Calu3 (cell line): ENCODE results near the gene KRTAP24-1. TPM values are rescaled to one million over a fixed set of nuclear protein-coding genes. Genes with fewer than 3 reads are reported as not detected.

Experiments used
- BruUV-seq: library from RNA; stranded (reverse); fragments of 400-500 nt; replicated peaks from 2 replicates; lab custom pipeline; 2021; lab: Mats Ljungman, UMichigan
- CTCF ChIA-PET: fragments of 300-600 bp; sonication (Branson Sonifier 250); formaldehyde crosslinking; loops from one replicate; lab custom pipeline; 2022; ENCODE audit warnings: antibody characterized with exemption; lab: Charles Lee
- DNase-seq: peaks from one replicate; pipeline ENCODE4 v3.0.0; 2022
- H3K27ac Mint-ChIP-seq: one replicate; pipeline ENCODE4 v1.8.0; 2022; ENCODE audit warnings: mixed read lengths; ENCODE audit not compliant: unreplicated experiment
- H3K27me3 Mint-ChIP-seq: one replicate; pipeline ENCODE4 v1.8.0; 2022; ENCODE audit warnings: mixed read lengths; ENCODE audit not compliant: unreplicated experiment
- H3K36me3 Mint-ChIP-seq: one replicate; pipeline ENCODE4 v1.8.0; 2022; ENCODE audit warnings: mild to moderate bottlenecking, moderate library complexity, mixed read lengths; ENCODE audit not compliant: insufficient read depth, unreplicated experiment
- H3K4me1 Mint-ChIP-seq: one replicate; pipeline ENCODE4 v1.8.0; 2022; ENCODE audit warnings: mild to moderate bottlenecking, low read depth, mixed read lengths; ENCODE audit not compliant: unreplicated experiment
- H3K4me3 Mint-ChIP-seq: one replicate; pipeline ENCODE4 v1.8.0; 2022; ENCODE audit warnings: mild to moderate bottlenecking, low read depth, moderate library complexity, mixed read lengths; ENCODE audit not compliant: unreplicated experiment
- H3K9me3 Mint-ChIP-seq: one replicate; pipeline ENCODE4 v1.8.0; 2022; ENCODE audit warnings: low read depth, mixed read lengths; ENCODE audit not compliant: unreplicated experiment
- intact Hi-C: fragments of 100-400 bp; cut with micrococcal nuclease; formaldehyde crosslinking; loops from one replicate; pipeline ENCODE4 v1.10.0; 2022; ENCODE audit not compliant: unreplicated experiment
- total RNA-seq: library from RNA; stranded (reverse); gene quantifications from 2 replicates; pipeline ENCODE4 v1.2.3, GENCODE V29; 2022
- TF ChIP-seq, protein P1 (sequence below): fragments of 200-600 bp; IDR thresholded peaks from one replicate; pipeline ENCODE4 v1.8.0; 2022; ENCODE audit warnings: antibody characterized with exemption; ENCODE audit not compliant: unreplicated experiment

KRTAP24-1 gene
- total RNA-seq, 1 experiment from 2014 or later, result not detected

DNA sequence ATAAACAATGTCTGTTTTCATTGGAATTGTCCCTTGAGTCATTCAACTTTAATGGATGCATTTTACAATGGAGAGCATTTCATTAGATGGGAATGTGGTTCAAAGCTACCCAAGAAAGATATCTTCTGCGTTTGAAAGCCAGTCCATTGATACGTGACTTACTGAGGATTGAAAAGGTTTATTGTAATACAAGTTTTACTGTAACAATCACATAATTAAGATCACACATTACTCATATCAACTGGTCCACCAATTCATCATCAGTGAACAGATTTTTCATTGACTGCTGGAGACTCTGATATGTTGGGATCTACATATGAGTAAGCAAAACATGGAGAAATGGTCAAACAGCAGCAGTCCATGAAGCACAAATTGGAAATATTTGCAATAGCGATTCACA is 32.8 kb downstream of the KRTAP24-1 start:
- no peaks in the 10 kb centered on the region for H3K9me3 Mint-ChIP-seq
- TF ChIP-seq, protein P1, sequence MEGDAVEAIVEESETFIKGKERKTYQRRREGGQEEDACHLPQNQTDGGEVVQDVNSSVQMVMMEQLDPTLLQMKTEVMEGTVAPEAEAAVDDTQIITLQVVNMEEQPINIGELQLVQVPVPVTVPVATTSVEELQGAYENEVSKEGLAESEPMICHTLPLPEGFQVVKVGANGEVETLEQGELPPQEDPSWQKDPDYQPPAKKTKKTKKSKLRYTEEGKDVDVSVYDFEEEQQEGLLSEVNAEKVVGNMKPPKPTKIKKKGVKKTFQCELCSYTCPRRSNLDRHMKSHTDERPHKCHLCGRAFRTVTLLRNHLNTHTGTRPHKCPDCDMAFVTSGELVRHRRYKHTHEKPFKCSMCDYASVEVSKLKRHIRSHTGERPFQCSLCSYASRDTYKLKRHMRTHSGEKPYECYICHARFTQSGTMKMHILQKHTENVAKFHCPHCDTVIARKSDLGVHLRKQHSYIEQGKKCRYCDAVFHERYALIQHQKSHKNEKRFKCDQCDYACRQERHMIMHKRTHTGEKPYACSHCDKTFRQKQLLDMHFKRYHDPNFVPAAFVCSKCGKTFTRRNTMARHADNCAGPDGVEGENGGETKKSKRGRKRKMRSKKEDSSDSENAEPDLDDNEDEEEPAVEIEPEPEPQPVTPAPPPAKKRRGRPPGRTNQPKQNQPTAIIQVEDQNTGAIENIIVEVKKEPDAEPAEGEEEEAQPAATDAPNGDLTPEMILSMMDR, result no peak
- H3K36me3 Mint-ChIP-seq, result no peaks in the 10 kb centered on the region
- no peak overlapping the region for H3K4me3 Mint-ChIP-seq
- CTCF ChIA-PET, result no interaction called here
- no TSS peak for BruUV-seq
- intact Hi-C loops, result no loop called here
- no peaks in the 10 kb centered on the region for H3K27me3 Mint-ChIP-seq
- no peak for DNase-seq
- H3K4me1 Mint-ChIP-seq, result no peaks in the 10 kb centered on the region
- H3K27ac Mint-ChIP-seq, result no peak overlapping the region

DNA sequence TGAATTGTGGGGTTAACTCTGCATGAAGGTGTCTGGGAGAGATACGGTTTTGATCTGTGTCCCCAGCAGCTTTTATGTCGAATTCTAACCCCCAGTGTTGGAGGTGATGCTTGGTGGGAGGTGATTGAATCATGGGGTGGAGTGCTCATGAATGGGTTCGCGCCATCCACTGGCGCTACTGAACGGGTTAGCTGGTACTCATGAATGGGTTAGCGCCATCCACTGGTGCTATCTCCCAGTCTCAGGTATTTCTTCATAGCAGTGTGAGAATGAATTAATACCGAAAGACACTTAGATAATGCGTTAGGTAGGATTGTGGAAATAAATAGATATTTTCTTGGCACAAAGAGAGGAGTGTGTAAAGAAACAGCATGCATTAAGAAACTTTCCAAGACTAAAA is 33.9 kb downstream of the KRTAP24-1 start:
- Mint-ChIP-seq H3K36me3 (no peaks in the 10 kb centered on the region), H3K4me1 (no peaks in the 10 kb centered on the region), H3K9me3 (no peaks in the 10 kb centered on the region), H3K27me3 (no peaks in the 10 kb centered on the region), H3K4me3 (no peak overlapping the region), H3K27ac (no peak overlapping the region)
- no TSS peak for BruUV-seq
- TF ChIP-seq, protein P1, result no peak
- no peak for DNase-seq
- intact Hi-C loops, result no loop called here
- CTCF ChIA-PET, result no interaction called here

DNA sequence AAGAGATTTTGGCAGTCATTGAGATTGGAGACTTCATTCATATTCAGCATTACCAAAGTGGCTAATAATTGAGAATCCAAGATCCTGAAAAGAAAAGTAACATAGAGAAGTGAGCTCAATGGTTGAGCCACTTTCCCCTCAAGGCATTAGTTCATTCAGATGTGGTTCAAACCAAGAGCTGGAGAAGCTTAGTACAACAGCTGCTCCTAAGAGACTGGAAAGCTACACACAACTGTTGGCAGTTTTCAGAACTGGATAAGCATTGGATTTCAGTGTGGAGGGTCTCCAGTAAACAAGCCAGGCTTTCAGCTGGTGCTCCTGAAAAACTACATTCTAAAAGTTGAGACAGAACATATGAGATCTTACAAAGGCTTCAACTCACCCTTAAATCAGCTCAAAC is 37.7 kb downstream of the KRTAP24-1 start:
- CTCF ChIA-PET, result no interaction called here
- Mint-ChIP-seq H3K36me3 (no peaks in the 10 kb centered on the region), H3K9me3 (no peaks in the 10 kb centered on the region), H3K4me3 (no peak overlapping the region), H3K4me1 (no peaks in the 10 kb centered on the region), H3K27me3 (no peaks in the 10 kb centered on the region), H3K27ac (no peak overlapping the region)
- DNase-seq, result no peak
- TF ChIP-seq, protein P1, result no peak
- no TSS peak for BruUV-seq
- intact Hi-C loops, result no loop called here

DNA sequence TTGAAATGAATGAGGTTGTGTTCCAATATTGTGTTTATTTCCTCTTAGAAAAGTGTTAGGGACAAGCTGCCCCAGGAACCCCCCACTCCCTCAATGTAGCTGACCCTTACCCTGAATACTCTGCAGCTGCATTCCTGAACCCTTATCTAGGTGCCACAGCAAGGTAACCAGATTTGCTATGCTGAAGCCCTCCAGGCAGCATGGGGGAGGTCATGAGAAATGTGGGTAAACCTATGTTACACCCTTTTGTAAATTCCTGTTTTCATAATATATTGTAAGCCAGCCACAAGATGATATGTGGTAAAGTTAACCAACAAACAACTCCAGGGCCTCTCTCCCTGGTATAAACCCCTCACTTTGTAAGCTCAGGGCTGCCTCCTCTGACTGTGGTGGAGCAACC is 39.1 kb downstream of the KRTAP24-1 start:
- TF ChIP-seq, protein P1, result no peak
- no peak overlapping the region for H3K27ac Mint-ChIP-seq
- H3K9me3 Mint-ChIP-seq, result no peaks in the 10 kb centered on the region
- H3K36me3 Mint-ChIP-seq, result no peaks in the 10 kb centered on the region
- H3K4me1 Mint-ChIP-seq, result no peaks in the 10 kb centered on the region
- no peak overlapping the region for H3K4me3 Mint-ChIP-seq
- H3K27me3 Mint-ChIP-seq, result no peaks in the 10 kb centered on the region
- no peak for DNase-seq
- BruUV-seq, result no TSS peak
- intact Hi-C loops, result no loop called here
- CTCF ChIA-PET, result no interaction called here
